ENCODE data around the gene APP.

APP gene

GRCh38 chr21:26170471-26171257 is at the start of gene APP:
Gene APP (minus strand): TSS chr21:26170770. CDS start chr21:26170620, 150 bp downstream.
- Histone ChIP-seq H3K27me3 (no peaks in the 10 kb centered on the region), H3K9ac (peak within 1 kb of the TSS; percentile 96), H4K20me1 (peaks cover 33% of the 10 kb centered on the region), H3K4me3 (peak within 1 kb of the TSS; percentile 97), H3K4me1 (peaks cover 31% of the 10 kb centered on the region), H3K9me3 (no peaks in the 10 kb centered on the region), H3K36me3 (no peaks in the 10 kb centered on the region), H3K4me2 (peak within 1 kb of the TSS; percentile 97), H3K27ac (peak within 1 kb of the TSS; percentile 95)
- TF ChIP-seq Cebpa-rat (IDR thresholded peaks at IDR 0.05): no peak

GRCh38 chr21:26212220-26212619 is 41.6 kb upstream of the APP start:
- no peaks in the 10 kb centered on the region for H3K9me3 ChIP-seq
- no peaks in the 10 kb centered on the region for H3K27me3 ChIP-seq
- no peaks in the 10 kb centered on the region for H3K4me1 ChIP-seq
- no peaks in the 10 kb centered on the region for H4K20me1 ChIP-seq
- H3K4me2 ChIP-seq: no peak overlapping the region
- no peak overlapping the region for H3K9ac ChIP-seq
- no peaks in the 10 kb centered on the region for H3K36me3 ChIP-seq
- no peak for TF ChIP-seq Cebpa-rat (IDR thresholded peaks at IDR 0.05)
- H3K4me3 ChIP-seq: no peak overlapping the region
- no peak overlapping the region for H3K27ac ChIP-seq

- Histone ChIP-seq H3K9me3 (no peaks in the 10 kb centered on the region), H3K4me3 (no peak overlapping the region), H3K27ac (no peak overlapping the region), H3K9ac (no peak overlapping the region), H3K36me3 (no peaks in the 10 kb centered on the region), H3K27me3 (no peaks in the 10 kb centered on the region), H3K4me2 (no peak overlapping the region), H3K4me1 (no peaks in the 10 kb centered on the region), H4K20me1 (no peaks in the 10 kb centered on the region)
- TF ChIP-seq Cebpa-rat (IDR thresholded peaks at IDR 0.05): no peak
These were observed 40.0 kb upstream of the APP start for GRCh38 chr21:26210614-26211013.

GRCh38 chr21:26207021-26207420 is 36.5 kb upstream of the APP start:
- H3K9me3 ChIP-seq: no peaks in the 10 kb centered on the region
- no peaks in the 10 kb centered on the region for H4K20me1 ChIP-seq
- H3K4me2 ChIP-seq: no peak overlapping the region
- no peak overlapping the region for H3K9ac ChIP-seq
- H3K4me1 ChIP-seq: no peaks in the 10 kb centered on the region
- H3K27me3 ChIP-seq: no peaks in the 10 kb centered on the region
- no peaks in the 10 kb centered on the region for H3K36me3 ChIP-seq
- TF ChIP-seq Cebpa-rat (IDR thresholded peaks at IDR 0.05): no peak
- H3K4me3 ChIP-seq: no peak overlapping the region
- H3K27ac ChIP-seq: no peak overlapping the region

GRCh38 chr21:26199456-26199855 is 28.9 kb upstream of the APP start:
- Histone ChIP-seq H3K27ac (no peak overlapping the region), H3K4me3 (no peak overlapping the region), H3K27me3 (no peaks in the 10 kb centered on the region), H3K36me3 (no peaks in the 10 kb centered on the region), H4K20me1 (no peaks in the 10 kb centered on the region), H3K9me3 (no peaks in the 10 kb centered on the region), H3K4me1 (peaks cover 1% of the 10 kb centered on the region), H3K4me2 (no peak overlapping the region), H3K9ac (no peak overlapping the region)
- TF ChIP-seq Cebpa-rat (IDR thresholded peaks at IDR 0.05): no peak

GRCh38 chr21:26195708-26196107 is 25.1 kb upstream of the APP start:
- Histone ChIP-seq H3K4me2 (no peak overlapping the region), H3K9ac (no peak overlapping the region), H4K20me1 (no peaks in the 10 kb centered on the region), H3K27ac (no peak overlapping the region), H3K4me1 (peaks cover 7% of the 10 kb centered on the region), H3K27me3 (no peaks in the 10 kb centered on the region), H3K4me3 (no peak overlapping the region), H3K36me3 (no peaks in the 10 kb centered on the region), H3K9me3 (no peaks in the 10 kb centered on the region)
- TF ChIP-seq Cebpa-rat (IDR thresholded peaks at IDR 0.05): no peak

- Histone ChIP-seq H3K9me3 (no peaks in the 10 kb centered on the region), H3K27ac (no peak overlapping the region), H3K36me3 (no peaks in the 10 kb centered on the region), H3K4me3 (no peak overlapping the region), H4K20me1 (no peaks in the 10 kb centered on the region), H3K9ac (no peak overlapping the region), H3K27me3 (no peaks in the 10 kb centered on the region), H3K4me2 (no peak overlapping the region), H3K4me1 (peaks cover 7% of the 10 kb centered on the region)
- TF ChIP-seq Cebpa-rat (IDR thresholded peaks at IDR 0.05): no peak
These were observed 24.3 kb upstream of the APP start for GRCh38 chr21:26194811-26195251.

- no peaks in the 10 kb centered on the region for H3K36me3 ChIP-seq
- H3K27ac ChIP-seq: no peak overlapping the region
- no peak overlapping the region for H3K4me3 ChIP-seq
- H3K9ac ChIP-seq: no peak overlapping the region
- H3K9me3 ChIP-seq: no peaks in the 10 kb centered on the region
- H3K4me1 ChIP-seq: peaks cover 7% of the 10 kb centered on the region
- H3K4me2 ChIP-seq: peak overlapping the region; percentile 14
- no peaks in the 10 kb centered on the region for H4K20me1 ChIP-seq
- no peaks in the 10 kb centered on the region for H3K27me3 ChIP-seq
- TF ChIP-seq Cebpa-rat (IDR thresholded peaks at IDR 0.05): no peak
These were observed 23.8 kb upstream of the APP start for GRCh38 chr21:26194326-26194725.

- no peak overlapping the region for H3K4me3 ChIP-seq
- no peaks in the 10 kb centered on the region for H3K27me3 ChIP-seq
- no peaks in the 10 kb centered on the region for H3K36me3 ChIP-seq
- H3K9ac ChIP-seq: no peak overlapping the region
- H3K4me1 ChIP-seq: peaks cover 7% of the 10 kb centered on the region
- no peaks in the 10 kb centered on the region for H3K9me3 ChIP-seq
- H4K20me1 ChIP-seq: no peaks in the 10 kb centered on the region
- no peak for TF ChIP-seq Cebpa-rat (IDR thresholded peaks at IDR 0.05)
- H3K27ac ChIP-seq: no peak overlapping the region
- H3K4me2 ChIP-seq: no peak overlapping the region
These were observed 21.0 kb upstream of the APP start for GRCh38 chr21:26191609-26192008.

- no peaks in the 10 kb centered on the region for H3K4me1 ChIP-seq
- H4K20me1 ChIP-seq: no peaks in the 10 kb centered on the region
- H3K4me2 ChIP-seq: no peak overlapping the region
- H3K36me3 ChIP-seq: no peaks in the 10 kb centered on the region
- H3K9ac ChIP-seq: no peak overlapping the region
- H3K4me3 ChIP-seq: no peak overlapping the region
- no peak overlapping the region for H3K27ac ChIP-seq
- H3K27me3 ChIP-seq: no peaks in the 10 kb centered on the region
- no peaks in the 10 kb centered on the region for H3K9me3 ChIP-seq
- TF ChIP-seq Cebpa-rat (IDR thresholded peaks at IDR 0.05): no peak
These were observed 17.9 kb upstream of the APP start for GRCh38 chr21:26188422-26188821.
